ENCODE data around the gene UPK1B.
"Not testable (repeated sequence)": the region's sequence is repeated elsewhere in the genome, so short reads cannot be mapped to it uniquely, and the experiment has no call there.

Gene UPK1B

DNA sequence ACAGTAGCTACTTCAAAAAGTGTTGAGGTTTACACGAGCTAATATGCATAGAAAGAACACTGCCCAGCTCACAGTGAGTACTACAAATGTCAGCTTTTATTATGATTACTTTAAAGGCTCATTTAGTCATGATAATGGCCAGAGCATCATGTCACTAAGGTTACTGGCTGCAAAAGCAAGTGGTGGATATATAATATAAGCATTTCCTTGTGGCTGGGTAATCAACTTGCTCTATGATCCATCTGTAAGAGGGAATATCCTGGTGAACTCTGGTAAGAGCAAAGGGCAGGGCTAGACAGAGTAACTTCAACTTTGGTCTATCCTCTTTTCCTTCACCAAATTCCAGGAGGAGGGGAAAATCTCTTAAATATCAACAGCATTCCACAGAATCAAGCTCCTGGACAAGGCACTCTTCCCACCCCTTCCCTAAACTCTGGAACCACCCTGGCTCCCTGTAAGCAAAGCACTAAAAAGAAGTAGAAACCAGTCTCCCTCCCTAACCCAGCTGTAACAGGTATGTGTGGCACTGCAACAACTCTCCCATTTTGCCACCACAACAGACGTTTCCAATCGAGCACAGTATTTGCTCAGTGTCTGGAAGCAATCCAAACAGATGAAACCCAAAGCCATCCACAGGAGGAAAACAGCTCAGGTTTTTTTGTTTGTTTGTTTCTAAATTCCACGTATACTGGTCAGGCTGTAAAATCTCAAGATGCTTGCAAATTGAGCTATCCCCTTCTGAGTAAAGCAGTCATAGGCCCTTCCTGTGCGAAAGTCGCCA lies 53.9 kb downstream of the UPK1B start:
- peak; percentile 58 for DNase-seq

DNA sequence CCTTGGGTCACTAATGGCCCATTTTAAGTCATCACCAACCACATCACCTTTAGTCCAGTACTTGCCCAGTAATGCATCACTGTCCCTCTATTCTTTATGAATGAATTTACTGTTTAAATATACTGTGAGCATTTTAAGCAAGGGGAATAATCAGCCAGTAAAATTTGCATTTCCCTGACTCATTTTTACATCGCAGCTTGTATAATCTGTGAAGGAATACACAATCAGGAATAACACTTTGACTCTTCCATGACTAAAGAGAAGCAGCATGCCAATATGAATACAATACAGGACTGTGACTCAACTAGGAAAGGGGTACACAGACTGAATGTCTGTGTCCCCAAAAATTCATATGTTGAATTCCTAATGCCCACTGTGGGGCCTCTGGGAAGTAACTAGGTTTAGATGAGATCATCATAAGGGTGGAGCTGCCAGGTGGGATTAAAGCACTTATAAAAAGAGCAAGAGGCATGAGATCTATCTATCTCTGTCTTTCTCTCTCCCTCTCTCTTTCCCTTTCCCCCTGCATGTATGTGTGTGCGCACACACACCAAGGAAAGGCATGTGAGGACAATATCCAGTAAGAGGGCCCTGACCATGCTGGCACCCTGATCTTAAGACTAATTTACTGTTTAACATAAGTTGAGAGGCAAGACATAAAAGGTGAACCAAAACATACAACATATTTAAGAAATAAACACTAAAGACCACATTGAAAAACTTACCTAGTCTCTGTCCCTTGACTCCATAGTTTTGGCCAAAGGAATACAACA lies 55.2 kb downstream of the UPK1B start:
- DNase-seq, result no peak

DNA sequence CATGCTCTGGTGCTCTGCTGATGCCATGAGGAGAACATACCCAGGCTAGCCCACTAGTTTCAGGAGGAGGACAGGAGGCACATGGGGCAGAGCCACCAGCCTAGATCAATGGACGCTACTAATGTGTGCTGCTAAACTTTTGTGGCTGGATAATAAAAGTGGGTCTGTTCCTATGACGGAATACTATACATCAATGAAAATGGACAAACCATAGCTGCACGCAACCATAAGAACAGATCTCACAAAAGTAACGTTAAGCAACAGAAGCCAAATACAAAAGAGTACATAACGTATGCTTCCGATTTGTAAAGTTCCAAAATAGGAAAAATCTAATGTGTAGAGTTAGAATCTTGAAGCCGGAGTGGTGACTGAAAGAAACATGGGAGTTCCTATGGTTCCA lies 55.8 kb downstream of the UPK1B start:
- DNase-seq, result no peak

DNA sequence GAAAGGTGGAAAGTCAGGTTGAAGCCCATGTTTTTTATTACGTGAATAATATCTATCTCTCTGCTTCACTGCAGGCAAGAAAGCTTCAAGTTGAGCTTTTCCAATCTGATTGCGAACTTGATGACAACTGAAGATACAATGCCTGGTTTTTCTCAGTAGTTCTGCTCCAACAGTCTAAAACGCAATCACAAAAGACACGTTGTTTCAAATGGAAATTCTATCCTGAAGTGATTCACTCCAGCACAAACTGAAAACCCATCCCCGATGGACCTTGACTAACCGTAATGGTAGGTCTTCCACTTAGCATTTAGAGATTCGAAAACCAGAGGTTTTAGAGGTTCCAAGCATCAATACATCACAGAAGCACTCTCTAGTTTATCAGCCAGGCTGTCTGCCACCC lies 56.7 kb downstream of the UPK1B start:
- no peak for DNase-seq

DNA sequence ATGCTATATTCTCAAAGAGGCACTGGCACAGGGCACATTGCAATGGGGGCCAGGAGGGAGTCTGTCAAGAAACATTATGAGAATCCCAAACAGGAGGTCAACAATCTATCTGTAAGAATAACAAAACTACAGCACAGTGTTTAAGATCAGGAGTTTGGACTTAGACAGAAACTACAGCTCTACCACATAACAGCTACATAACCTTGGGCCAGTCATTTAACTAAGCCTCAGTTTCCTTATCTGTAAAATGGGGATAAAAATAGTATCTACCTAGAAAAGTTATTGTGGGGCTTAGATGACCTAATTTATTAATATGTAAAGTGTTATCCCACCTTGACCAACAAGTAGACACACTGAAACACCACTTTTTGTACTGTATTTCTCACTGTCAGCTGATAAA lies 57.3 kb downstream of the UPK1B start:
- DNase-seq, result no peak

DNA sequence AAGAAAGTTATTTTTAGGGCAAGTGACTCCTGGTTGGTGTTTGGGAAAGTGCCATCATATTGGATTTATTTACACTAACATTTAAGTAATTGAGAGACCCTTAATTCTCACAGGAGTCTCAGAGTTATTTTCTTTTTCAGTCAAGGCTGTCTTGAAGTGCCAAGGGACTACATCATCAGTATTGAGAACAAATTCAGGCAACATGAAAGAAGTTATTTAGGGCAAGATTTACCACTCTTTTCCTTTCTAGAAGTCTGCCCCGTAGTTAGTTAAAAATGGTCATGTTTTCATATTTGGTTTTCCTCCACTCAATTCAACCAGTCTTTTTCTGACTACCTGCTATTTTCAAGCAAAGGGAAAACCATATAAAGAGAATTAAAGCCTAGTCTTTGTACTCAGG lies 61.2 kb downstream of the UPK1B start:
- no peak for DNase-seq

DNA sequence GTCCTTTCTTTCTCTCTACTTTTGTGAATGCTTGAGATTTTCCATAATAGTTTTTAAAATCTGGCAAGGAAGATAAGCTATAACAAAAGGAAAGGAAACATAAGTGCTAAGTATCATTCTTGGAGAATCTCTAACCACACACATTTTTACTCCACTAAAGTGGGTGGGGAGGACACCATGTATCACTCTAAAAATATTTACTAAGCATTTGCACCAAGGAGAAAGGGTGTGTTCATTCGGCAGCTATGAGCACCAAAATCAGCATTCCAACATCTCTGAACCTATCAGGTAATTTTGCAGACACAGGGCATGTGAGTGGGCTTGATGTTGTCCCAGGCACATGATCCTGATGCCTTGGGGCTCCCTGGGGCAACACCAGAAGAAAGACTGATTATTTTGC lies 61.8 kb downstream of the UPK1B start:
- DNase-seq, result no peak

DNA sequence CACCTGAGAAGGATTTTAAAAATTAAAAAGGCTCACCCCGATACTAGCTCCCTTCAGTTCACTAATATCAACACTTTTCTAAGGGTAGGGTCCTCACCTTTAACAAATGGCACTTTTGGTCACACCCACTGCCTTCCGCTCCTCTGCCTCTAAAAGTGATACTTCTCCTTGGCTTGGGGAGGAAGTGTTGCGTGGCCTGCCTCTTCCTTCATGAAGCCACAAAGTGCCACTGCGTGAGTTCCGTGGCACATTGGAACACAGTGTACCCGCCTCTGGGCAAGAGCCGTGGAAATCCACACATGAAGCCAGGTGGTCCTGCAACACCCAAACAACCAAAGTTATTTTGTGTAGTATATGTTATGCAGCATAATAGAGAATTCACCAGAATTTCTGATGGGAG lies 63.4 kb downstream of the UPK1B start:
- DNase-seq, result no peak

DNA sequence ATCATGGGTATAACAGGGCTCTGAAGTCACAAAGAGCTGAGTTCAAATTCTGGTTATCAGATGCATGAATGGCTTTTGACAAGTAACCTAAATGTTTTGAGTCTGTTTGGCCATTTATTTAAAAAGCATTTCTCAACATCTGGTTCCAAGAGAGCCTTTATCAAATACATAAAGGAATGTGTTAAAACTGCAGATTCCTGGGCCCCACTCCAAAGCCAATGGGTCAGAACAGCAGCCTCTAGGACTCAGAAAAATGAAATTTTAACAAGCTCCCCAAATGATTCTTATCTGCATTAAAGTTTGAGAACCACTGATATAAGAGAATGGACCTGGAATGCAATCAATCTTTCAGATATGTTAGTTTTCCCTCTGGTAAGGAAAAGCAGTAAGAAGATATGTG lies 63.9 kb downstream of the UPK1B start:
- DNase-seq, result no peak

DNA sequence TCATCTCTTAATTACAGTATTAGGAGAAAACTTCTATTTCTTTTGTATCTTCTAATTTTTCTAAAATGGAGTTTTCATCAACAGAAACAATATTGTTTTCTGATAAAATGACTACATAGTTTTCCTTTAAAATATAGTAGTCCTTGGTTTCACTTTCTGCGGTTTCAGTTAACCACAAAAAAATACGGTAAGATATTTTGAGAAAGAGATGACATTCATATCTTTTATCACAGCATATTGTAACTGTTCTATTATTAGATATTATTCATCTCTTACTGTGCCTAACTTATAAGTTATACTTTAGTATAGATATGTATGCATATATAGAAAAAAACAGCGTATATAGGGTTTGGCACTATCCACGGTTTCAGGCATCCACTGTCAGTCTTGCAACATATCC lies 65.0 kb downstream of the UPK1B start:
- no peak for DNase-seq

DNA sequence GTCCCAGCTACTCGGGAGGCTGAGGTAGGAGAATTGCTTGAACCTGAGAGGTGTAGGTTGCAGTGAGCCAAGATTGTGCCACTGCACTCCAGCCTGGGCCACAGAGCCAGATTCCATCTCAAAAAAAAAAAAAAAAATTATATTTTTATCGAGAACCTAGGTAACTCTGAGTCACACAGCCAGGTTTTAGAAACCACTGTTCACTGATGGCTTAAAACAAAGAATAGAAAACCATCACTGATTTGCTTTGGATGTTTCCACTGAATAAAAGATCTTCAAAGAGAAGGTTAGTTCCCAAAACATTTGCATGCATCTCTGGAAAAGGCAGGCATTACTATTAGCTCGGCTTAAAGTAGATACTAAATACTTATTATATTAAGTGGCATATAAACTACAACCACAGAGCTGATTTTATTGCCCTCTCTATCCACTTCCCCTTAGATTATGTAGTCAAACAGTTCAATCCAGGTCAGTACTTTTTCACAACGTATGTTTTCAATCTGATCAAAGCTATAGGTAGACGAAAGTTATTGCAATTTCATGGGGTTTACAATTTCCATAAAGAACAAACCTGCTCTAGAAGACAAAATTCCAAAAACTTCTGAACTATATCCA lies 65.9 kb downstream of the UPK1B start:
- DNase-seq, result no peak

DNA sequence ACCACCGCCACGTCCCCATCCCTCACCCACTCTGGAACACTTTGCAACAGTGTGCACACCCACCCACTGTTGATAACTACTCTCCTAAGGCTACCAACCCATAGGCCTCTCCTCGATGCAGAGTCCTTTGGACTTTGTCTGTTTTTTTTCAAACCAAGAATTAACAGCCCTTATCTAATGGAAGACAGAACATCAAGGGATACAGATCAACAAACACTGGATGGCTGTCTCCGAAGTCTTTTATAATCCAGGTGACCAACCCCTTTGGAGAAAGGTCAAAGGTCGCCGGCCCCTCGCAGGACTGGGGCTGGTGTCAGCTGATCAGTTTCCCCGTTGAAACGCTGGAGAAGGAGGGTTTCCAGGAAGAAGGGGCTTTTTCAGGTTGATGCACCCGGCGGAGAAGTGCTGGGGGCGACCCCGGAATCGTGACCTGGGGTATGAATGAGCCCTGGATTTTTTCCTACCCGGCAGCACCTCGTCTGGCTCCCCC lies 66.7 kb downstream of the UPK1B start:
- no peak for DNase-seq

DNA sequence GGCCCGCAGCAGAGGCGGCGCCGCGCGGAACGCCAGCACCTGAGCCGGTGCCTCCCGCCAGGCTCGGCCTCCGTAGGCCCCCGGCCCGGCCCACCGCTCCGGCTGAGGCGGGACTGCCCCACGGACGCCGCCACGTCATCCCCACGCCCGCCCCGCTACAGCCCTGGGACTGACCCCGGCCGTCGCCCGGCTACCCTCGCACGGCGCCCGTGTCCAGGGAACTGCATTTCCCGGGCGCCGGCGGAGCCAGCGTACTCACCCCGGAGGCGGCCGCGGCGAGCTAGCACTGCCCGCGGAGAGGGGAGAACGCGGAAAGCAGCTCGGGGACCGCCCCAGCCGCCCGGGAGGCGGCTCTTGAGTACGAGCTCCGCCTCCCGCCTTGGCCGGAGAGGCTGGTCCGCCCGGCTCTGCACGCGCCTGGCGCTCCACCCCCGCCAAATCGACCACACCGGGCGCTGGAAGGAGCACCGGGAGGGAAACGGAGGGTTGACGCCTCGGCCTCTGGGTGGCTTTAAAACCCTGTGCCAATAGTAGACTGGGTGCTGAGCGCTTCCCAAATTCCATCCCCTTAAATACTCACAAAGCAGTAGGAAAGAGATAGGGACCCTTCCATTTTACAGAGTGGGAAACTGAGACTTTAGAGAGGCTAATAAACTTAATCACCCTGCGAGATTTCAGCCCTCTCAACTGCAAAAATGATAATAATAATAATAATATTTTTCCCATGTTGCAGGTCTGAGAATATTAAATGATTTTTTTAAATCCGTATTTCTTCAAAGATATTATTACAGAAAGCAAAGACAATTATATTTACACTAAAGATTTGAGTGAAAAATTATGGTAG lies 67.4 kb downstream of the UPK1B start, which contains the start of gene B4GALT4:
TSS of gene B4GALT4 (minus strand) at position 288 of the 844 bp plus-strand sequence. CDS start 10,779 bp downstream, outside the sequence.
- peak; percentile 87 for DNase-seq

DNA sequence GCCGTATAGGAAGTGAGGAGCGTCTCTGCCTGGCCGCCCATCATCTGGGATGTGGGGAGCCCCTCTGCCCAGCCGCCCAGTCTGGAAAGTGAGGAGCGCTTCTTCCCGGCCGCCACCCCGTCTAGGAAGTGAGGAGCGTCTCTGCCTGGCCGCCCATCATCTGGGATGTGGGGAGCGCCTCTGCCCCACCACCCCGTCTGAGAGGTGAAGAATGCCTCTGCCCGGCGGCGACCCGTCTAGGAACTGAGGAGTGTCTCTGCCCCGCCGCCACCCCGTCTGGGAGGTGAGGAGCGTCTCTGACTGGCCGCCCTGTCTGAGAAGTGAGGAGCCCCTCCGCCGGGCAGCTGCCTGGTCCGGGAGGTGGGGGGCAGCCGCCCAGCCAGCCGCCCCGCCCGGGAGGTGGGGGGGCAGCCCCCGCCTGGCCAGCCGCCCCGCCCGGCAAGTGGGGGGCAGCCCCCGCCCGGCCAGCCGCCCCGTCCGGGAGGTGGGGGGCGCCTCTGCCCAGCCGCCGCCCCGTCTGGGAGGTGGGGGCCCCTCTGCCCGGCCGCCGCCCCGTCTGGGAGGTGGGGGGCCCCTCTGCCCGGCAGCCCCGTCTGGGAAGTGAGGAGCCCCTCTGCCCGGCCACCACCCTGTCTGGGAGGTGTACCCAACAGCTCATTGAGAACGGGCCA lies 69.1 kb downstream of the UPK1B start:
- DNase-seq, result not testable (repeated sequence)

DNA sequence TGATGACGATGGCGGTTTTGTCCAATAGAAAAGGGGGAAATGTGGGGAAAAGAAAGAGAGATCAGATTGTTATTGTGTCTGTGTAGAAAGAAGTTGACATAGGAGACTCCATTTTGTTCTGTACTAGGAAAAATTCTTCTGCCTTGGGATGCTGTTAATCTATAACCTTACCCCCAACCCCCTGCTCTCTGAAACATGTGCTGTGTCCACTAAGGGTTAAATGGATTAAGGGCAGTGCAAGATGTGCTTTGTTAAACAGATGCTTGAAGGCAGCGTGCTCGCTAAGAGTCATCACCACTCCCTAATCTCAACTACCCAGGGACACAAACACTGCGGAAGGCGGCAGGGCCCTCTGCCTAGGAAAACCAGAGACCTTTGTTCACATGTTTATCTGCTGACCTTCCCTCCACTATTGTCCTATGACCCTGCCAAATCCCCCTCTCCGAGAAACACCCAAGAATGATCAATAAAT lies 69.7 kb downstream of the UPK1B start:
- DNase-seq, result not testable (repeated sequence)

DNA sequence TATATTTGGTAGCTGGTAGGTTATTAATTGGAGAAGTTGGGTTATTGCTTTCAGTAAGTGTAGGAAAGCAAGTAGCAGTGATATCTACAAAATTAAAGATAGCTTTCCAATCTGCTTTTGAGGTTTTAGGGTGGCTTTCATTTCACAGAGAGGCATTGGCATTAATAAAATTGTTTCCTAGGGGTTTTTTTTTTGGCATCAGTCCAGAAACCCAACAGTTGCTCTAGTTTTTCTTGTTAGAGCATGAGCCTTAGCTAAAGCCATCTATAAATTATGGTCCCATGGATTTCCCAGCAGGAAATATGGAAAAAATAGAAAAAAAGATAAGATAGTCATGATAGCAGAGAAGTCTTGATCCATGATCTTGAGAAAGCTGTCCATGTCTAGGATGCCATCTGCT lies 70.3 kb downstream of the UPK1B start:
- no peak for DNase-seq

DNA sequence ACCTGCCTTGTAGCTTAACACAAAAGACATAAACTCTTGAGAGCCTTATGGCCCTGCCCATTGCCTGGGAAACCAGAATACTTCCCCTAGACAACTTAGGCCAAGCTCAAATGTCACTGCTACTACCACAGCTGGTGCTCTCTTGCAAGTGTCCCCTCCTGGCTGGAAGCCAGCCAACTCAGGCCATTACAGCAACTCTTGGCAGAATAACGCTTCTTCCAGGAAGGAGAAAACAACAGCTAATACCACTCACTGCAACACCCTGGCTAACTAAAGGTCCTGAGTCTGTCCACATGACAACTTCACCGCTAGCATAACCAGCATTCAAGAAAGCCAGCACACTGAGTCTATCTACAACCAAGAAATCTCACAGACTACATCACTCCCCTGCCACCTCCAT lies 72.4 kb downstream of the UPK1B start:
- DNase-seq, result peak; percentile 76
